NCI-H146 (cell line): ENCODE measurements around the gene COA4.

Source experiments
- DNase-seq: peaks from one replicate; lab custom pipeline; 2025; lab: John Stamatoyannopoulos, UW

The COA4 gene

DNA sequence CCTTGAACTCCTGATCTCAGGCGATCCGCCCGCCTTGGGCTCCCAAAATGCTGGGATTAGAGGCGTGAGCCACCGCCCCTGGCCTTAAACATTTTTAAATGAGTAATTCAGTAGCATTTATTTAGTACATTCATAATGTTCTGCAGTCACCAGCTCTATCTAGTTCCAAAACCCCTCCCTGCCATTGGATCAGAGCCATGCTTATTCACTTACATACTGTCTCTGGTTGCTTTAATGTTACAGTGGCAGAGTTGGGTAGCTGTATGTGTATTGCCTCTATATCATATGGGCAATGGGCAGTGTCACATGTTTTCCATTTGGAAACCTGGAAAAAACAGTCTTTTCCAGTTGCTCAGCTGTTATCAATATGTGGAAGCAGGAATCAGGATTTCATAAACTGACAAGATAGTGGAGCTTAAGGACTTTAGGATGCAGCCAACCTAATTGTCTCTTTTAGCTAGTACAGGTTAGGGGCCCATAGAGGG is 10.5 kb downstream of the COA4 start:
- DNase-seq: no peak

DNA sequence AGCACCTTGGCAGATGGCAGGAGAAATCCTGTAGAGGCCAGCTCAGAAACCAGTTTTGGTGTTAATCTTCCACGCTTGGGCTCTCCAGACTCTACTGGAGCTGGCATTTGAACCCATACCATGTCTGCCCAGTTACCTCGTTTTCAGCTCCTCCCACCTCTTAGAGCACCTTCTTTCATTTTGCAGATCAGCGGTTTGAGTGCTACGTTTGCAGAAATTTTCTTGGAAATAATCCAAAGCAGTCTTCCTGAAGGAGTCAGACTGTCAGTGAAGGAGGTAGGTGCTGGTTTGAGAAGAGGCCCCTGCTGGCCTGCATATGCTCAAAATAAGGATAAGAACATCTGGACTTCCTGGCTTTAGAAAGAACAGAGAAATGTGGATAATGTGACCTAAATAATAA is 13.7 kb downstream of the COA4 start:
- no peak for DNase-seq

DNA sequence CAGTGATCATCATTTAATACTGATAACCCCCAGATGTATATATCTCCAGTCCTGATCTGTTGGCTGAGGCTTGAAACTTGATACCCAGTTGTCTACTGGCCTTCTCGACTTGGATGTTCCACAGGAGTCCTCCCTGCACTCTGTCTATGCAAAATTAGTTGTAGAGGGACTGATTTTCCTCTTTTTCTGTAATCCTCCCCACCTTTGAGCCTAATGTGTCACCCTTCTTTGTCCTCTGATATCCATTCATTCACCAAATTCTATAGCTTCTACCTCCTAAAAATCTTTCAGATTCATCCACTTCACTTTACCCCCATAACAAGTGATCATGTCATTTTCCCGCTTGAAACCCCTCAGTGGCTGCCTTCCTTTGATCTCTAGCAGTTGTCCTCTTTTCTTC is 16.4 kb downstream of the COA4 start:
- no peak for DNase-seq

DNA sequence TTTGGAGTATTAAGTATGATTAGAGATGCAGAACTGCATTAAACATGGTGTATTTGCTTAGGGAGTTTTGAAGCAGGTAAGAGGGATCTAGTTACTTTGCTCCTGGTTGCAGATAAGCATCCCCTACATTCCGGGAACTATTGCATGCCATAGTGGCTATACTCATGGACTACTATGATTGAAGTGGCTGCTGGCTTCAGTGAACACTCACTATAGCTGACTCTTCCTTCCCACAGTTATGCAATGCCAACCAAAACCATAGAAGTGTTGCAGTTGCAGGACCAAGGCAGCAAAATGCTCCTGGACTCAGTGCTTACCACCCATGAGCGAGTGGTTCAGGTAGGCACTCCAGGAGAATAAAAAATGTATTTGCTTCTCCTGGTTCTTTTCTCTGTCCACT is 17.0 kb downstream of the COA4 start:
- DNase-seq: no peak

- DNase-seq: no peak
These were observed 20.5 kb downstream of the COA4 start for GRCh38 chr11:73856031-73856567.

DNA sequence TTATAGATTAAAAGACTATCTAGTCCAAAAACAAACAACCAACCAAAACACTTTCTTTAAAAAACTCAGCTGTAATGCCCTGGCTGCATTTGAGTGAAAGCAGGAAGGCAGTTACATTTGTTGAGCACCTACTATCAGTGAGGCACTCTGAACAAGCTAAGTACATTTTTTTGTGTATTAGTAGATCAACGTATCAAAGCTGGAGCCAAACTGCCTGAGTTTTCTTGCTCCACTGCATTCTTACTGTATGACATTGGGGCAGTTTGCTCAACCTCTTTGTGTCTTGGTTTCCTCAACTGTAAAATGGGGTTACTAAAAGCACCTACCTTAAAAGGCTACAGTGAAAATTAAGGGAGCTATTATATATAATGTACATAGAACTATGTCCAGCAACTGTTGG is 22.0 kb downstream of the COA4 start:
- DNase-seq: no peak

- DNase-seq: no peak
These were observed 24.6 kb downstream of the COA4 start for GRCh38 chr11:73852049-73852448.

GRCh38 chr11:73851046-73851764 is 25.4 kb downstream of the COA4 start:
- no peak for DNase-seq

DNA sequence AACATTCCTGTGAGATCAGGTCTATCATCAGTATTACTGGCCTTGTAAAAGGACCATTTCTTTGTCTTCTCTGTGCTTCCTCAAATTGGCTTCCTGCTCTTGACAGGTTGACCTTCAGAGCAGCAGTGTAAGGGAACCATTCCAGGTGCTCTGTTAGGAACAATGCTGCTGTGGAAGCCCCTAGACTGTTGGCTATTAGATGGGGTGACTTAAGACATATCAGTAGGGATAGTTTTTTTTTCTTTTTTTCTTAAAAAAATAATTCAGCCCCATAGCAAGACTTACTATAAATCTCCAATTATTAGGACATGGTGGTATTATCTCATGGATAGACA is 37.6 kb downstream of the COA4 start:
- DNase-seq: no peak

DNA sequence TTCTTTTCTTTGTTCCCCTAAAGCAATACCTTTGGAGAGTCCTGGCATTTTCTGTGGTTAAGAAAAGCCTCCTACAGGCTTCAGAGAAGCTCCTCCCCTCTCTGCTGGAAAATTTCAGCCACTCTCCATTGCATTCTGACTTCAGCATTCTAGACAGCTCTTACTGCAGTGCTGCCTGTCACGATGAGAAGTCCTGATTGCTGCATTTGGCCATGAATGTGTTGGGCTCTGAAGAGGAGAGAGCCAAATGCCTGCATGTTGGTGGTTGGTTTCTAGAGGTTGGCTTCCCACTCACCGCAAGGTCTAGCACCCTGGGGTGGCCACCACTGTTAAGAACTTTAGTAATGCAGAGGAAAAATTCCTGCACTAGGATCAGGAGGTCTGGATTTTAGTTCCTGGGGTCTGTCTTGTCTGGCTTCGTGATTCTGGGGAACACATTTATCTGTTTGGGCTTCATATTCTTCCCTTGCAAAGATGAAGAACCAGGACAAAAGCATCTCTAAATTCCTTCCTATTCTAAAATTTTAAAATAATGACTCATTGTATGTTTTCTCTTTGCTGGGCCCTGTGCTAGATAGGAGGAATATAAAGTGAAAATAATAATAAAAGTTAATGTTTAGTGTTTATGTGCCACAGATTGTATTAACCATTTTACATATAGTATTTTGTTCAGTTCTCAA is 38.1 kb downstream of the COA4 start:
- DNase-seq: no peak

DNA sequence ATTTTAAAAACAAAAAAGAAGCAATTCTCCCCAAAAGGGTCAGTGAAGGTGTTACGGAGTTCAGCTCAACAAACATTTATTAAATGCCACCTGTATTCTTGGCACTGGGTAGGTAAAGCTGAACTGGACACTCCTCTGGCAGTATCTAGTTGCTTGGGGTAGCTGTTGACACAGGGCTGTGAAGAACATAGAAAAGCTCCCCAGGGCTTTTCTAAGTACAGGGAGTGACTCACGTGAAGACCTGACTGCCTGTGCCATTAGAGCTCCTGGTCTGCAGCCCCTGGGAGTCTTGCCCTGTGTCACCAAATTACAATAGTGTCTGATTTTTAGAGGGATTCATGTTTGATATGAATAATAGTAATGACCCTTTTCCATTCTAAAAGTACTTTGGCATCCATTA is 43.6 kb downstream of the COA4 start:
- peak; percentile 25 for DNase-seq

- DNase-seq: no peak
These were observed 46.4 kb downstream of the COA4 start for GRCh38 chr11:73830261-73830660.
